Activated CD4-positive, alpha-beta T cell treated with anti-CD3 and anti-CD28 coated beads, Interleukin-2, amount 50 U/mL, for 1 hour (primary cell): ENCODE results near the gene ARL6.
"Not testable (repeated sequence)": the region's sequence is repeated elsewhere in the genome, so short reads cannot be mapped to it uniquely, and the experiment has no call there.

Experiments
- DNase-seq: peaks from one replicate; pipeline ENCODE4 v3.0.0-alpha.2; 2020

Gene ARL6

GRCh38 chr3:97821774-97822358 lies 57.3 kb downstream of the ARL6 start, which contains the start of gene CRYBG3:
CRYBG3 (plus strand) TSS chr3:97822011; CDS start chr3:97822207, 196 bp downstream.
- DNase-seq = peak; percentile 76

GRCh38 chr3:97822359-97822775 lies 57.8 kb downstream of the ARL6 start:
- peak; percentile 8 for DNase-seq

GRCh38 chr3:97823046-97824004 lies 58.8 kb downstream of the ARL6 start:
- no peak for DNase-seq

GRCh38 chr3:97825101-97825500 lies 60.5 kb downstream of the ARL6 start:
- no peak for DNase-seq

- DNase-seq = no peak
These were observed 63.3 kb downstream of the ARL6 start for GRCh38 chr3:97827741-97828471.

GRCh38 chr3:97829198-97829597 lies 64.6 kb downstream of the ARL6 start:
- no peak for DNase-seq

GRCh38 chr3:97830638-97831037 lies 66.1 kb downstream of the ARL6 start:
- DNase-seq = no peak

- DNase-seq = no peak
These were observed 66.6 kb downstream of the ARL6 start for GRCh38 chr3:97831140-97831539.

GRCh38 chr3:97833184-97833583 lies 68.6 kb downstream of the ARL6 start:
- DNase-seq = not testable (repeated sequence)

- DNase-seq = no peak
These were observed 71.2 kb downstream of the ARL6 start for GRCh38 chr3:97835761-97836160.

- no peak for DNase-seq
These were observed 73.8 kb downstream of the ARL6 start for GRCh38 chr3:97838393-97838792.

GRCh38 chr3:97839944-97840343 lies 75.4 kb downstream of the ARL6 start:
- DNase-seq = no peak

- DNase-seq = no peak
These were observed 76.7 kb downstream of the ARL6 start for GRCh38 chr3:97841304-97841703.

GRCh38 chr3:97841956-97842355 lies 77.4 kb downstream of the ARL6 start:
- DNase-seq = no peak

- no peak for DNase-seq
These were observed 84.2 kb downstream of the ARL6 start for GRCh38 chr3:97848779-97849178.
